Measurements from ENCODE around the gene DENND1A. TPM values are rescaled to one million over a fixed set of nuclear protein-coding genes. Genes with fewer than 3 reads are reported as not detected.
"Not testable (repeated sequence)": the region's sequence is repeated elsewhere in the genome, so short reads cannot be mapped to it uniquely, and the experiment has no call there.

DENND1A gene
- total RNA-seq, 2 experiments from 2014 or later: 13.9 to 20.3 TPM

GRCh38 chr9:123923884-123924283 lies 6.0 kb downstream of the DENND1A start:
- ATAC-seq (ENCODE audit: low read depth) (no peak), DNase-seq (no peak)
- no peak overlapping the region for H3K4me3 Mint-ChIP-seq
- peaks cover 15% of the 10 kb centered on the region for H3K36me3 Mint-ChIP-seq
- peaks cover 30% of the 10 kb centered on the region for H3K4me1 Mint-ChIP-seq
- H3K27ac Mint-ChIP-seq: no peak overlapping the region
- no peaks in the 10 kb centered on the region for H3K27me3 Mint-ChIP-seq
- peaks cover 7% of the 10 kb centered on the region for H3K9me3 Mint-ChIP-seq
- POLR2A ChIA-PET: no interaction called here

GRCh38 chr9:123923377-123923776 lies 6.5 kb downstream of the DENND1A start:
- H3K27me3 Mint-ChIP-seq: no peaks in the 10 kb centered on the region
- H3K4me3 Mint-ChIP-seq: no peak overlapping the region
- peaks cover 7% of the 10 kb centered on the region for H3K9me3 Mint-ChIP-seq
- peaks cover 25% of the 10 kb centered on the region for H3K4me1 Mint-ChIP-seq
- ATAC-seq (ENCODE audit: low read depth): no peak
- peaks cover 18% of the 10 kb centered on the region for H3K36me3 Mint-ChIP-seq
- H3K27ac Mint-ChIP-seq: no peak overlapping the region
- DNase-seq: no peak
- POLR2A ChIA-PET: no interaction called here

- DNase-seq: no peak
- POLR2A ChIA-PET: no interaction called here
- H3K4me3 Mint-ChIP-seq: no peak overlapping the region
- no peak overlapping the region for H3K27ac Mint-ChIP-seq
- no peaks in the 10 kb centered on the region for H3K27me3 Mint-ChIP-seq
- ATAC-seq (ENCODE audit: low read depth): no peak
- H3K9me3 Mint-ChIP-seq: peaks cover 7% of the 10 kb centered on the region
- peaks cover 23% of the 10 kb centered on the region for H3K4me1 Mint-ChIP-seq
- H3K36me3 Mint-ChIP-seq: peaks cover 18% of the 10 kb centered on the region
Observed at GRCh38 chr9:123922911-123923310, 7.0 kb downstream of the DENND1A start.

GRCh38 chr9:123922431-123922830 lies 7.5 kb downstream of the DENND1A start:
- H3K4me1 Mint-ChIP-seq: peaks cover 18% of the 10 kb centered on the region
- ATAC-seq (ENCODE audit: low read depth): no peak
- POLR2A ChIA-PET: no interaction called here
- H3K27ac Mint-ChIP-seq: no peak overlapping the region
- H3K4me3 Mint-ChIP-seq: no peak overlapping the region
- DNase-seq: no peak
- H3K36me3 Mint-ChIP-seq: peaks cover 18% of the 10 kb centered on the region
- no peaks in the 10 kb centered on the region for H3K27me3 Mint-ChIP-seq
- peaks cover 7% of the 10 kb centered on the region for H3K9me3 Mint-ChIP-seq

- H3K4me1 Mint-ChIP-seq: no peaks in the 10 kb centered on the region
- no peak for DNase-seq
- no peak overlapping the region for H3K27ac Mint-ChIP-seq
- H3K9me3 Mint-ChIP-seq: no peaks in the 10 kb centered on the region
- peaks cover 6% of the 10 kb centered on the region for H3K36me3 Mint-ChIP-seq
- no peak for ATAC-seq (ENCODE audit: low read depth)
- H3K27me3 Mint-ChIP-seq: no peaks in the 10 kb centered on the region
- H3K4me3 Mint-ChIP-seq: no peak overlapping the region
- POLR2A ChIA-PET: no interaction called here
Observed at GRCh38 chr9:123914517-123915196, 15.3 kb downstream of the DENND1A start.

GRCh38 chr9:123912167-123912897 lies 17.6 kb downstream of the DENND1A start:
- Mint-ChIP-seq H3K4me3 (no peak overlapping the region), H3K9me3 (peaks cover 2% of the 10 kb centered on the region), H3K36me3 (peaks cover 5% of the 10 kb centered on the region), H3K4me1 (no peaks in the 10 kb centered on the region), H3K27me3 (no peaks in the 10 kb centered on the region), H3K27ac (no peak overlapping the region)
- DNase-seq (no peak), ATAC-seq (ENCODE audit: low read depth) (no peak)
- POLR2A ChIA-PET: no interaction called here

- ATAC-seq (ENCODE audit: low read depth) (no peak), DNase-seq (no peak)
- Mint-ChIP-seq H3K27ac (no peak overlapping the region), H3K4me1 (no peaks in the 10 kb centered on the region), H3K4me3 (no peak overlapping the region), H3K36me3 (peaks cover 5% of the 10 kb centered on the region), H3K9me3 (peaks cover 2% of the 10 kb centered on the region), H3K27me3 (no peaks in the 10 kb centered on the region)
- POLR2A ChIA-PET: no interaction called here
Observed at GRCh38 chr9:123911024-123911423, 18.9 kb downstream of the DENND1A start.

- POLR2A ChIA-PET, H3K36me3 Mint-ChIP-seq: not testable (repeated sequence)
Observed at GRCh38 chr9:123909192-123909591, 20.7 kb downstream of the DENND1A start.

GRCh38 chr9:123903550-123903949 lies 26.4 kb downstream of the DENND1A start:
- H3K27ac Mint-ChIP-seq; H3K27me3 Mint-ChIP-seq; H3K4me1 Mint-ChIP-seq; DNase-seq; ATAC-seq (ENCODE audit: low read depth); POLR2A ChIA-PET; H3K9me3 Mint-ChIP-seq; H3K4me3 Mint-ChIP-seq: not testable (repeated sequence)
- H3K36me3 Mint-ChIP-seq: peaks cover 22% of the 10 kb centered on the region

More at GRCh38 chr9:123909192-123909591, 20.7 kb downstream of the DENND1A start:
- H3K4me1 Mint-ChIP-seq; ATAC-seq (ENCODE audit: low read depth); H3K4me3 Mint-ChIP-seq; H3K27ac Mint-ChIP-seq; H3K27me3 Mint-ChIP-seq; DNase-seq; H3K9me3 Mint-ChIP-seq: not testable (repeated sequence)

GRCh38 chr9:123894822-123895221 lies 35.1 kb downstream of the DENND1A start:
- Mint-ChIP-seq H3K36me3 (no peaks in the 10 kb centered on the region), H3K4me1 (no peaks in the 10 kb centered on the region), H3K27me3 (no peaks in the 10 kb centered on the region), H3K27ac (no peak overlapping the region), H3K9me3 (no peaks in the 10 kb centered on the region), H3K4me3 (no peak overlapping the region)
- ATAC-seq (ENCODE audit: low read depth) (no peak), DNase-seq (no peak)
- POLR2A ChIA-PET: interaction anchor here (0.7 kb wide), 1 partner anchor 302 kb away, joined by 3 read pairs; no protein-coding TSS in a partner anchor

GRCh38 chr9:123893831-123894460 lies 36.0 kb downstream of the DENND1A start:
- ATAC-seq (ENCODE audit: low read depth) (no peak), DNase-seq (no peak)
- POLR2A ChIA-PET: no interaction called here
- no peak overlapping the region for H3K27ac Mint-ChIP-seq
- no peaks in the 10 kb centered on the region for H3K9me3 Mint-ChIP-seq
- H3K4me3 Mint-ChIP-seq: no peak overlapping the region
- no peaks in the 10 kb centered on the region for H3K27me3 Mint-ChIP-seq
- H3K36me3 Mint-ChIP-seq: no peaks in the 10 kb centered on the region
- H3K4me1 Mint-ChIP-seq: no peaks in the 10 kb centered on the region

GRCh38 chr9:123893115-123893514 lies 36.8 kb downstream of the DENND1A start:
- DNase-seq: no peak

GRCh38 chr9:123887837-123888236 lies 42.1 kb downstream of the DENND1A start:
- peaks cover 10% of the 10 kb centered on the region for H3K36me3 Mint-ChIP-seq
- no peak for DNase-seq
- no peaks in the 10 kb centered on the region for H3K27me3 Mint-ChIP-seq
- ATAC-seq (ENCODE audit: low read depth): no peak
- no peak overlapping the region for H3K4me3 Mint-ChIP-seq
- peaks cover 1% of the 10 kb centered on the region for H3K9me3 Mint-ChIP-seq
- H3K4me1 Mint-ChIP-seq: peaks cover 3% of the 10 kb centered on the region
- POLR2A ChIA-PET: no interaction called here
- H3K27ac Mint-ChIP-seq: no peak overlapping the region

More at GRCh38 chr9:123893115-123893514, 36.8 kb downstream of the DENND1A start:
- no peak for ATAC-seq (ENCODE audit: low read depth)
- Mint-ChIP-seq H3K9me3 (no peaks in the 10 kb centered on the region), H3K36me3 (no peaks in the 10 kb centered on the region), H3K27me3 (no peaks in the 10 kb centered on the region), H3K27ac (no peak overlapping the region), H3K4me1 (no peaks in the 10 kb centered on the region), H3K4me3 (no peak overlapping the region)
- POLR2A ChIA-PET: no interaction called here

GRCh38 chr9:123885834-123886233 lies 44.1 kb downstream of the DENND1A start:
- H3K27ac Mint-ChIP-seq; ATAC-seq (ENCODE audit: low read depth); H3K27me3 Mint-ChIP-seq; H3K9me3 Mint-ChIP-seq; DNase-seq; POLR2A ChIA-PET; H3K4me3 Mint-ChIP-seq: not testable (repeated sequence)
- peaks cover 13% of the 10 kb centered on the region for H3K4me1 Mint-ChIP-seq
- H3K36me3 Mint-ChIP-seq: peaks cover 10% of the 10 kb centered on the region
